ENCODE measurements around the gene HSDL1. TPM values are rescaled to one million over a fixed set of nuclear protein-coding genes. Genes with fewer than 3 reads are reported as not detected.

The HSDL1 gene
- total and polyA plus RNA-seq, 10 of the 15 experiments (the other 5 are each of a cell fraction or from before 2014, with no cell fraction given): 2.0 to 13.4 (median 5.6) TPM

- no peak for TF ChIP-seq RELB (IDR thresholded peaks at IDR 0.05; ENCODE audit: low read depth)
- TF ChIP-seq IKZF2 (IDR thresholded peaks at IDR 0.05): peak; percentile 65 to 75; a peak in 2 of 4 replicates
- TF ChIP-seq ZNF207 (IDR thresholded peaks at IDR 0.05; ENCODE audit: borderline replicate concordance): no peak
- TF ChIP-seq SMARCA5 (IDR thresholded peaks at IDR 0.05): no peak
- no peak for TF ChIP-seq MAX (IDR thresholded peaks at IDR 0.05; ENCODE audit: low read depth, low read length)
- peak; percentile 42; the same call in 1 of the 2 replicates for TF ChIP-seq MTA2 (IDR thresholded peaks at IDR 0.05; ENCODE audit: low read depth)
- TF ChIP-seq YY1 (IDR thresholded peaks at IDR 0.05; ENCODE audit: low read depth, low read length): no peak
- no peak for TF ChIP-seq JUNB (IDR thresholded peaks at IDR 0.05)
- no peak for TF ChIP-seq ASH2L (IDR thresholded peaks at IDR 0.05; ENCODE audit: borderline replicate concordance, low read depth)
- TF ChIP-seq MEF2B (IDR thresholded peaks at IDR 0.05; ENCODE audit: partially characterized antibody, poor library complexity, severe bottlenecking): no peak
- TF ChIP-seq IKZF1 (conservative IDR thresholded peaks at IDR 0.05): peak; percentile 48
- no peak for TF ChIP-seq EZH2 (IDR thresholded peaks at IDR 0.05; ENCODE audit: borderline replicate concordance, control insufficient read depth, low read depth, low read length)
- no peak for TF ChIP-seq WRNIP1 (IDR thresholded peaks at IDR 0.05; ENCODE audit: borderline replicate concordance, low read depth, low read length)
- TF ChIP-seq SIN3A (IDR thresholded peaks at IDR 0.05; ENCODE audit: low read depth, low read length): no peak
- TF ChIP-seq ZBTB40 (IDR thresholded peaks at IDR 0.05; ENCODE audit: borderline replicate concordance): no peak
- TF ChIP-seq ETV6 (conservative IDR thresholded peaks at IDR 0.05 in 1 of 2, IDR thresholded peaks at IDR 0.05 in 1 of 2; ENCODE audit: borderline replicate concordance in 1 of 2, low read depth in 1 of 2): no peak
- TF ChIP-seq SUZ12 (IDR thresholded peaks at IDR 0.05; ENCODE audit: unreplicated experiment): no peak
- TF ChIP-seq NR2F1 (conservative IDR thresholded peaks at IDR 0.05): no peak
- no peak for TF ChIP-seq NFYB (IDR thresholded peaks at IDR 0.05; ENCODE audit: insufficient read depth, low read depth, low read length)
These were observed 59.2 kb downstream of the HSDL1 start (continued) for GRCh38 chr16:84085773-84086172.
